H9 (cell line): ENCODE results near the gene BRMS1. TPM values are rescaled to one million over a fixed set of nuclear protein-coding genes. Genes with fewer than 3 reads are reported as not detected.
"Not testable (repeated sequence)": the region's sequence is repeated elsewhere in the genome, so short reads cannot be mapped to it uniquely, and the experiment has no call there.

Experiments used
- DNase-seq: peaks from one replicate; pipeline ENCODE4 v3.0.0-alpha.2; 2017
- H2AFZ ChIP-seq: one replicate; pipeline ENCODE4 v1.6.1; 2013; ENCODE audit warnings: mild to moderate bottlenecking, low read length, control low read depth, moderate library complexity
- H2AK5ac ChIP-seq: 2 replicates; pipeline ENCODE4 v1.6.1; 2013; ENCODE audit warnings: low read length, control low read depth, mixed read lengths; ENCODE audit not compliant: insufficient read length
- H2BK120ac ChIP-seq: one replicate; pipeline ENCODE4 v1.6.1; 2013; ENCODE audit warnings: low read depth, mild to moderate bottlenecking, low read length, control low read depth, inconsistent platforms; ENCODE audit not compliant: poor library complexity, severe bottlenecking
- H2BK12ac ChIP-seq: 2 replicates; pipeline ENCODE4 v1.6.1; 2013; ENCODE audit warnings: low read length, control low read depth, mixed read lengths, low read depth; ENCODE audit not compliant: insufficient read length
- H2BK15ac ChIP-seq: 2 replicates; pipeline ENCODE4 v1.6.1; 2013; ENCODE audit warnings: low read depth, low read length, control low read depth
- H2BK20ac ChIP-seq: one replicate; pipeline ENCODE4 v1.6.1; 2013; ENCODE audit warnings: low read depth, mild to moderate bottlenecking, low read length, control low read depth, inconsistent platforms; ENCODE audit not compliant: poor library complexity, severe bottlenecking
- H2BK5ac ChIP-seq: 2 replicates; pipeline ENCODE4 v1.6.1; 2013; ENCODE audit warnings: low read length, control low read depth, mixed read lengths; ENCODE audit not compliant: insufficient read length
- H3K14ac ChIP-seq: 2 replicates; pipeline ENCODE4 v1.6.1; 2013; ENCODE audit warnings: low read length, control low read depth; ENCODE audit not compliant: insufficient read depth
- H3K18ac ChIP-seq: 2 replicates; pipeline ENCODE4 v1.6.1; 2013; ENCODE audit warnings: low read depth, mild to moderate bottlenecking, mixed read lengths, low read length, control low read depth; ENCODE audit not compliant: insufficient read length
- H3K23ac ChIP-seq: 2 replicates; pipeline ENCODE4 v1.6.1; 2013; ENCODE audit warnings: low read length, control low read depth, mixed read lengths, low read depth; ENCODE audit not compliant: insufficient read length
- H3K23me2 ChIP-seq: 2 replicates; pipeline ENCODE4 v1.6.1; 2013; ENCODE audit warnings: low read depth, mild to moderate bottlenecking, mixed read lengths, low read length, control low read depth; ENCODE audit not compliant: insufficient read length, poor library complexity, severe bottlenecking
- H3K27ac ChIP-seq: 2 replicates; pipeline ENCODE4 v1.5.1; 2013; ENCODE audit warnings: low read length, control low read depth, mixed read lengths, low read depth; ENCODE audit not compliant: insufficient read length
- H3K27me3 ChIP-seq: 2 replicates; pipeline ENCODE4 v1.6.1; 2013; ENCODE audit warnings: low read length, control low read depth, inconsistent platforms; ENCODE audit not compliant: insufficient read depth
- H3K4ac ChIP-seq: 2 replicates; pipeline ENCODE4 v1.6.1; 2013; ENCODE audit warnings: low read depth, mild to moderate bottlenecking, control low read depth, inconsistent platforms, low read length, moderate library complexity
- H3K4me1 ChIP-seq: 2 replicates; pipeline ENCODE4 v1.6.1; 2013; ENCODE audit warnings: low read length, control low read depth, inconsistent platforms; ENCODE audit not compliant: insufficient read depth
- H3K4me2 ChIP-seq: 2 replicates; pipeline ENCODE4 v1.6.1; 2013; ENCODE audit warnings: low read length, control low read depth, mixed read lengths; ENCODE audit not compliant: insufficient read length, insufficient read depth
- H3K56ac ChIP-seq: 2 replicates; pipeline ENCODE4 v1.6.1; 2013; ENCODE audit warnings: low read depth, mild to moderate bottlenecking, mixed read lengths, low read length, control low read depth; ENCODE audit not compliant: insufficient read length
- H3K79me1 ChIP-seq: 2 replicates; pipeline ENCODE4 v1.6.1; 2013; ENCODE audit warnings: low read depth, mild to moderate bottlenecking, moderate library complexity, low read length, control low read depth, inconsistent platforms; ENCODE audit not compliant: insufficient read depth, poor library complexity, severe bottlenecking
- H3K79me2 ChIP-seq: 2 replicates; pipeline ENCODE4 v1.6.1; 2013; ENCODE audit warnings: low read length, control low read depth, inconsistent platforms; ENCODE audit not compliant: insufficient read depth
- H3K9ac ChIP-seq: 2 replicates; pipeline ENCODE4 v1.6.1; 2013; ENCODE audit warnings: low read length, control low read depth, mixed read lengths; ENCODE audit not compliant: insufficient read length; ENCODE audit errors: extremely low read depth
- H3K9me3 ChIP-seq: one replicate; pipeline ENCODE4 v1.6.1; 2013; ENCODE audit warnings: low read depth, low read length, inconsistent platforms; ENCODE audit not compliant: control insufficient read depth
- H3T11ph ChIP-seq: one replicate; pipeline ENCODE4 v1.6.1; 2013; ENCODE audit warnings: mild to moderate bottlenecking, low read length, control low read depth, inconsistent platforms
- H4K20me1 ChIP-seq: one replicate; pipeline ENCODE4 v1.6.1; 2013; ENCODE audit not compliant: control insufficient read depth, insufficient read length, insufficient read depth
- H4K5ac ChIP-seq: 2 replicates; pipeline ENCODE4 v1.6.1; 2013; ENCODE audit warnings: low read depth, mild to moderate bottlenecking, mixed read lengths, low read length, control low read depth; ENCODE audit not compliant: insufficient read length
- H4K8ac ChIP-seq: replicated peaks from 2 replicates; pipeline ENCODE4 v1.6.1; 2013; ENCODE audit warnings: low read length, control low read depth, mixed read lengths, low read depth; ENCODE audit not compliant: insufficient read length
- H4K91ac ChIP-seq: 2 replicates; pipeline ENCODE4 v1.6.1; 2013; ENCODE audit warnings: low read depth, mild to moderate bottlenecking, moderate library complexity, mixed read lengths, low read length, control low read depth; ENCODE audit not compliant: insufficient read length
- H3K27ac Mint-ChIP-seq, 3 experiments: 2 replicates in 2 of 3; 3 replicates in 1 of 3; pipeline ENCODE4 v1.8.0; 2020 to 2021; ENCODE audit warnings: mixed read lengths in 3 of 3, mild to moderate bottlenecking in 1 of 3, moderate library complexity in 1 of 3
- H3K27me3 Mint-ChIP-seq: 2 replicates; pipeline ENCODE4 v1.8.0; 2021; ENCODE audit warnings: low read depth, mild to moderate bottlenecking, moderate library complexity, mixed read lengths
- H3K36me3 Mint-ChIP-seq, 3 experiments: 2 replicates in 2 of 3; 3 replicates in 1 of 3; pipeline ENCODE4 v1.8.0; 2020 to 2021; ENCODE audit warnings: low read depth in 3 of 3, mixed read lengths in 3 of 3; ENCODE audit not compliant: insufficient read depth in 1 of 3
- H3K4me1 Mint-ChIP-seq, 2 experiments: 2 replicates each; pipeline ENCODE4 v1.8.0; 2020; ENCODE audit warnings: mixed read lengths in 2 of 2
- H3K4me3 Mint-ChIP-seq, 2 experiments: 2 replicates in 1 of 2; 3 replicates in 1 of 2; pipeline ENCODE4 v1.8.0; 2020 to 2021; ENCODE audit warnings: mild to moderate bottlenecking in 2 of 2, mixed read lengths in 2 of 2, moderate library complexity in 1 of 2
- H3K9me3 Mint-ChIP-seq, 2 experiments: 2 replicates in 1 of 2; 3 replicates in 1 of 2; pipeline ENCODE4 v1.8.0; 2020; ENCODE audit warnings: mild to moderate bottlenecking in 2 of 2, mixed read lengths in 2 of 2, moderate library complexity in 1 of 2
- CTCF ChIP-seq: fragments of 200-600 bp; sonication (generic); conservative IDR thresholded peaks from 3 replicates; pipeline ENCODE4 v1.8.0; 2021; ENCODE audit warnings: antibody characterized with exemption, mild to moderate bottlenecking
- WGBS: extraction: QIAGEN DNeasy Blood & Tissue Kit; methylation state at CpG from one replicate; pipeline ENCODE4 v1.1.7; 2013; ENCODE audit warnings: missing lambda C conversion rate, low lambda C conversion rate, mixed read lengths; ENCODE audit not compliant: insufficient read length; ENCODE audit errors: extremely low coverage; 5-methylcytosine and 5-hydroxymethylcytosine counted together
- total RNA-seq: library from RNA; stranded (reverse); gene quantifications from 2 replicates; pipeline ENCODE4 v1.2.1, GENCODE V29; 2021

The BRMS1 gene
- total RNA-seq, 1 experiment from 2014 or later, result 50.1 TPM

- TF ChIP-seq CTCF, result no peak
- Histone ChIP-seq H3T11ph (no peak overlapping the region), H3K9me3 (no peaks in the 10 kb centered on the region), H3K9ac (no peak overlapping the region), H2BK120ac (no peak overlapping the region), H3K56ac (no peak overlapping the region), H3K4me1 (peaks cover 4% of the 10 kb centered on the region; the same call in 1 of the 2 replicates), H3K23ac (no peak overlapping the region), H3K27me3 (no peaks in the 10 kb centered on the region), H2BK20ac (no peak overlapping the region), H3K4ac (no peak overlapping the region), H4K91ac (no peak overlapping the region), H4K8ac (no peak overlapping the region), H3K79me2 (no peaks in the 10 kb centered on the region), H2AFZ (no peak overlapping the region), H2BK5ac (no peak overlapping the region), H3K4me2 (no peak overlapping the region), H2BK12ac (no peak overlapping the region), H2BK15ac (no peak overlapping the region), H3K27ac (no peak overlapping the region), H3K23me2 (no peaks in the 10 kb centered on the region), H3K79me1 (no peaks in the 10 kb centered on the region), H3K18ac (no peak overlapping the region), H2AK5ac (no peak overlapping the region), H4K5ac (no peak overlapping the region), H3K14ac (no peak overlapping the region), H4K20me1 (no peaks in the 10 kb centered on the region)
- Mint-ChIP-seq H3K9me3 (no peaks in the 10 kb centered on the region), H3K27ac (peak overlapping the region in 1 of 3 experiments; percentile 12; a peak in 1 of 7 replicates), H3K4me1 (peaks cover 7 to 8% of the 10 kb centered on the region in 2 experiments), H3K27me3 (no peaks in the 10 kb centered on the region), H3K36me3 (peaks cover 10 to 34% (median 28%) of the 10 kb centered on the region in 3 experiments; a peak in 6 of 7 replicates), H3K4me3 (no peak overlapping the region)
- WGBS, result no CpG with 5 or more reads among the region's 3 CpGs
- peak; percentile 71 for DNase-seq
These were observed 14.8 kb upstream of the BRMS1 start for GRCh38 chr11:66359662-66360087.

- H3K36me3 Mint-ChIP-seq, result peaks cover 11 to 26% (median 24%) of the 10 kb centered on the region in 3 experiments
- not testable (repeated sequence) for H3K9me3 Mint-ChIP-seq, H2BK5ac ChIP-seq, H3T11ph ChIP-seq, H3K18ac ChIP-seq, H3K79me2 ChIP-seq, H4K8ac ChIP-seq, H2AK5ac ChIP-seq, H2BK15ac ChIP-seq, H2BK20ac ChIP-seq, H2BK12ac ChIP-seq, H4K5ac ChIP-seq, H2BK120ac ChIP-seq, DNase-seq, H4K20me1 ChIP-seq, H3K9ac ChIP-seq, H3K4me3 Mint-ChIP-seq, H3K27me3 Mint-ChIP-seq, H3K56ac ChIP-seq, H3K23ac ChIP-seq, H3K4me1 ChIP-seq, H3K27ac ChIP-seq, H3K14ac ChIP-seq, H3K4ac ChIP-seq, H3K4me2 ChIP-seq, H3K9me3 ChIP-seq, H4K91ac ChIP-seq, H2AFZ ChIP-seq, H3K27ac Mint-ChIP-seq, H3K79me1 ChIP-seq, H3K27me3 ChIP-seq
- peaks cover 7 to 10% of the 10 kb centered on the region in 2 experiments; a peak in 3 of 4 replicates for H3K4me1 Mint-ChIP-seq
- H3K23me2 ChIP-seq, result peaks cover 14% of the 10 kb centered on the region
- no CpG with 5 or more reads among the region's 8 CpGs for WGBS
These were observed 5.8 kb upstream of the BRMS1 start for GRCh38 chr11:66350560-66351235.
